ENCODE results near the gene CYGB. TPM values are rescaled to one million over a fixed set of nuclear protein-coding genes. Genes with fewer than 3 reads are reported as not detected.

CYGB gene
- total and polyA plus RNA-seq, 2 of the 13 experiments (the other 11 are each of a cell fraction or from before 2014, with no cell fraction given) = 18.9 to 27.1 TPM

- TF ChIP-seq, protein P1, sequence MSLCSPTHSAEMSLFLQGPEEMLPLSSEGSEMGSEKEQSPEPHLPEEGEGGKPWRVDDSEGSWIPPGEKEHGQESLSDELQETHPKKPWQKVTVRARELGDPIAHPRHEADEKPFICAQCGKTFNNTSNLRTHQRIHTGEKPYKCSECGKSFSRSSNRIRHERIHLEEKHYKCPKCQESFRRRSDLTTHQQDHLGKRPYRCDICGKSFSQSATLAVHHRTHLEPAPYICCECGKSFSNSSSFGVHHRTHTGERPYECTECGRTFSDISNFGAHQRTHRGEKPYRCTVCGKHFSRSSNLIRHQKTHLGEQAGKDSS (CRISPR knock-in tag; IDR thresholded peaks at IDR 0.05; ENCODE audit: borderline replicate concordance, low read depth) = no peak; the same call in none of the 2 replicates
- TF ChIP-seq ZNF746 (CRISPR knock-in tag; IDR thresholded peaks at IDR 0.05) (no peak), FOXA1 (IDR thresholded peaks at IDR 0.05) (no peak), FOXA1 (CRISPR knock-in tag; IDR thresholded peaks at IDR 0.05) (no peak), NCOR1 (IDR thresholded peaks at IDR 0.05; ENCODE audit: borderline replicate concordance, low read length) (no peak), ZKSCAN8 (CRISPR knock-in tag; IDR thresholded peaks at IDR 0.05; ENCODE audit: borderline replicate concordance) (peak; percentile 88), ZNF784 (CRISPR knock-in tag; IDR thresholded peaks at IDR 0.05; ENCODE audit: borderline replicate concordance) (no peak), DMTF1 (CRISPR knock-in tag; IDR thresholded peaks at IDR 0.05) (0 out of 2 replicates have a peak, but pooled peaks have one; percentile 87), NCOA5 (CRISPR knock-in tag; IDR thresholded peaks at IDR 0.05) (no peak), ZNF644 (CRISPR knock-in tag; IDR thresholded peaks at IDR 0.05; ENCODE audit: low read depth) (0 out of 2 replicates have a peak, but pooled peaks have one; percentile 7), MEF2D (CRISPR knock-in tag; IDR thresholded peaks at IDR 0.05) (peak; percentile 67), ZNF773 (CRISPR knock-in tag; IDR thresholded peaks at IDR 0.05; ENCODE audit: borderline replicate concordance) (no peak; the same call in none of the 2 replicates), NAIF1 (CRISPR knock-in tag; IDR thresholded peaks at IDR 0.05; ENCODE audit: borderline replicate concordance) (peak; percentile 85; the same call in 1 of the 2 replicates)
- TF ChIP-seq, protein P2, sequence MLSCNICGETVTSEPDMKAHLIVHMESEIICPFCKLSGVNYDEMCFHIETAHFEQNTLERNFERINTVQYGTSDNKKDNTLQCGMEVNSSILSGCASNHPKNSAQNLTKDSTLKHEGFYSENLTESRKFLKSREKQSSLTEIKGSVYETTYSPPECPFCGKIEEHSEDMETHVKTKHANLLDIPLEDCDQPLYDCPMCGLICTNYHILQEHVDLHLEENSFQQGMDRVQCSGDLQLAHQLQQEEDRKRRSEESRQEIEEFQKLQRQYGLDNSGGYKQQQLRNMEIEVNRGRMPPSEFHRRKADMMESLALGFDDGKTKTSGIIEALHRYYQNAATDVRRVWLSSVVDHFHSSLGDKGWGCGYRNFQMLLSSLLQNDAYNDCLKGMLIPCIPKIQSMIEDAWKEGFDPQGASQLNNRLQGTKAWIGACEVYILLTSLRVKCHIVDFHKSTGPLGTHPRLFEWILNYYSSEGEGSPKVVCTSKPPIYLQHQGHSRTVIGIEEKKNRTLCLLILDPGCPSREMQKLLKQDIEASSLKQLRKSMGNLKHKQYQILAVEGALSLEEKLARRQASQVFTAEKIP (CRISPR knock-in tag; IDR thresholded peaks at IDR 0.05; ENCODE audit: borderline replicate concordance) = no peak
- TF ChIP-seq, protein P3, sequence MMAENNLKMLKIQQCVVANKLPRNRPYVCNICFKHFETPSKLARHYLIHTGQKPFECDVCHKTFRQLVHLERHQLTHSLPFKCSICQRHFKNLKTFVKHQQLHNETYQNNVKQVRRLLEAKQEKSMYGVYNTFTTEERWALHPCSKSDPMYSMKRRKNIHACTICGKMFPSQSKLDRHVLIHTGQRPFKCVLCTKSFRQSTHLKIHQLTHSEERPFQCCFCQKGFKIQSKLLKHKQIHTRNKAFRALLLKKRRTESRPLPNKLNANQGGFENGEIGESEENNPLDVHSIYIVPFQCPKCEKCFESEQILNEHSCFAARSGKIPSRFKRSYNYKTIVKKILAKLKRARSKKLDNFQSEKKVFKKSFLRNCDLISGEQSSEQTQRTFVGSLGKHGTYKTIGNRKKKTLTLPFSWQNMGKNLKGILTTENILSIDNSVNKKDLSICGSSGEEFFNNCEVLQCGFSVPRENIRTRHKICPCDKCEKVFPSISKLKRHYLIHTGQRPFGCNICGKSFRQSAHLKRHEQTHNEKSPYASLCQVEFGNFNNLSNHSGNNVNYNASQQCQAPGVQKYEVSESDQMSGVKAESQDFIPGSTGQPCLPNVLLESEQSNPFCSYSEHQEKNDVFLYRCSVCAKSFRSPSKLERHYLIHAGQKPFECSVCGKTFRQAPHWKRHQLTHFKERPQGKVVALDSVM (CRISPR knock-in tag; IDR thresholded peaks at IDR 0.05) = no peak
- TF ChIP-seq, protein P4, sequence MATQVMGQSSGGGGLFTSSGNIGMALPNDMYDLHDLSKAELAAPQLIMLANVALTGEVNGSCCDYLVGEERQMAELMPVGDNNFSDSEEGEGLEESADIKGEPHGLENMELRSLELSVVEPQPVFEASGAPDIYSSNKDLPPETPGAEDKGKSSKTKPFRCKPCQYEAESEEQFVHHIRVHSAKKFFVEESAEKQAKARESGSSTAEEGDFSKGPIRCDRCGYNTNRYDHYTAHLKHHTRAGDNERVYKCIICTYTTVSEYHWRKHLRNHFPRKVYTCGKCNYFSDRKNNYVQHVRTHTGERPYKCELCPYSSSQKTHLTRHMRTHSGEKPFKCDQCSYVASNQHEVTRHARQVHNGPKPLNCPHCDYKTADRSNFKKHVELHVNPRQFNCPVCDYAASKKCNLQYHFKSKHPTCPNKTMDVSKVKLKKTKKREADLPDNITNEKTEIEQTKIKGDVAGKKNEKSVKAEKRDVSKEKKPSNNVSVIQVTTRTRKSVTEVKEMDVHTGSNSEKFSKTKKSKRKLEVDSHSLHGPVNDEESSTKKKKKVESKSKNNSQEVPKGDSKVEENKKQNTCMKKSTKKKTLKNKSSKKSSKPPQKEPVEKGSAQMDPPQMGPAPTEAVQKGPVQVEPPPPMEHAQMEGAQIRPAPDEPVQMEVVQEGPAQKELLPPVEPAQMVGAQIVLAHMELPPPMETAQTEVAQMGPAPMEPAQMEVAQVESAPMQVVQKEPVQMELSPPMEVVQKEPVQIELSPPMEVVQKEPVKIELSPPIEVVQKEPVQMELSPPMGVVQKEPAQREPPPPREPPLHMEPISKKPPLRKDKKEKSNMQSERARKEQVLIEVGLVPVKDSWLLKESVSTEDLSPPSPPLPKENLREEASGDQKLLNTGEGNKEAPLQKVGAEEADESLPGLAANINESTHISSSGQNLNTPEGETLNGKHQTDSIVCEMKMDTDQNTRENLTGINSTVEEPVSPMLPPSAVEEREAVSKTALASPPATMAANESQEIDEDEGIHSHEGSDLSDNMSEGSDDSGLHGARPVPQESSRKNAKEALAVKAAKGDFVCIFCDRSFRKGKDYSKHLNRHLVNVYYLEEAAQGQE (IDR thresholded peaks at IDR 0.05; ENCODE audit: borderline replicate concordance in 1 of 2, low read depth in 1 of 2, low read length in 2 of 2) = peak in 1 of 2 experiments; percentile 48; a peak in 2 of 4 replicates
Measured at GRCh38 chr17:76557368-76558197, 20.1 kb upstream of the CYGB start (continued).
